AG04450 (cell line): ENCODE measurements around the gene PDE2A. TPM values are rescaled to one million over a fixed set of nuclear protein-coding genes. Genes with fewer than 3 reads are reported as not detected.

Experiments
- CTCF ChIA-PET: fragments of 300-600, 350-600 bp; formaldehyde crosslinking; extraction: SDS; loops from one replicate; lab custom pipeline; 2022; ENCODE audit warnings: antibody characterized with exemption, inconsistent platforms; lab: Charles Lee
- POLR2A ChIA-PET: fragments of 350-600 bp; formaldehyde crosslinking; extraction: SDS; loops from one replicate; lab custom pipeline; 2021; ENCODE audit warnings: antibody characterized with exemption, inconsistent platforms; lab: Yijun Ruan, JAX
- DNase-seq: peaks from one replicate; pipeline ENCODE4 v3.0.0-alpha.2; 2011; ENCODE audit warnings: low read depth, low spot score
- H3K27ac ChIP-seq: one replicate; pipeline ENCODE4 v1.5.1; 2012; ENCODE audit warnings: low read depth, low read length, control low read depth
- H3K27me3 ChIP-seq: one replicate; pipeline ENCODE4 v1.6.0; 2012; ENCODE audit warnings: low read length; ENCODE audit not compliant: control insufficient read depth, insufficient read depth
- H3K4me3 ChIP-seq: 2 replicates; pipeline ENCODE4 v1.5.1; 2011; ENCODE audit warnings: mild to moderate bottlenecking, low read depth, low read length, control low read depth
- H3K9me3 ChIP-seq: 2 replicates; pipeline ENCODE4 v1.5.1; 2012; ENCODE audit warnings: low read length; ENCODE audit not compliant: control insufficient read depth, insufficient read depth
- CTCF ChIP-seq: IDR thresholded peaks from 2 replicates; pipeline ENCODE4 v1.5.1; 2011; ENCODE audit warnings: low read depth, low read length, control low read depth, inconsistent platforms
- polyA plus RNA-seq: library from polyadenylated mRNA; depleted of rRNA; stranded (reverse); fragments of >200 nt; gene quantifications from 2 replicates; pipeline ENCODE4 v1.2.3, GENCODE V29; 2011

PDE2A gene
- polyA plus RNA-seq, 1 experiment: 0.02 TPM

- no peak for DNase-seq
- no peak for TF ChIP-seq CTCF
- CTCF ChIA-PET: interaction anchor here (1.1 kb wide), 1 partner anchor 184 kb away, joined by 3 read pairs; no protein-coding TSS in a partner anchor
- POLR2A ChIA-PET: no interaction called here
- Histone ChIP-seq H3K9me3 (no peaks in the 10 kb centered on the region; the same call in 1 of the 2 replicates), H3K27me3 (peaks cover 75% of the 10 kb centered on the region), H3K27ac (no peak overlapping the region), H3K4me3 (no peak overlapping the region)
These were observed 18.2 kb downstream of the PDE2A start for GRCh38 chr11:72655896-72656464.

GRCh38 chr11:72655014-72655413, 19.2 kb downstream of the PDE2A start:
- H3K27ac ChIP-seq: no peak overlapping the region
- no peak for DNase-seq
- no peak for TF ChIP-seq CTCF
- peaks cover 68% of the 10 kb centered on the region for H3K27me3 ChIP-seq
- no peaks in the 10 kb centered on the region; the same call in 1 of the 2 replicates for H3K9me3 ChIP-seq
- H3K4me3 ChIP-seq: no peak overlapping the region
- POLR2A ChIA-PET: no interaction called here
- CTCF ChIA-PET: interaction anchor here (1.1 kb wide), 1 partner anchor 184 kb away, joined by 3 read pairs; no protein-coding TSS in a partner anchor

- Histone ChIP-seq H3K27me3 (peaks cover 64% of the 10 kb centered on the region), H3K9me3 (no peaks in the 10 kb centered on the region; the same call in 1 of the 2 replicates), H3K4me3 (no peak overlapping the region), H3K27ac (no peak overlapping the region)
- ChIA-PET POLR2A (no interaction called here), CTCF (interaction anchor here (0.5 kb wide), 1 partner anchor 72 kb away, joined by 4 read pairs; no protein-coding TSS in a partner anchor)
- DNase-seq: no peak
- no peak for TF ChIP-seq CTCF
These were observed 20.6 kb downstream of the PDE2A start for GRCh38 chr11:72653649-72654048.

- peaks cover 62% of the 10 kb centered on the region for H3K27me3 ChIP-seq
- ChIA-PET POLR2A (no interaction called here), CTCF (interaction anchor here (0.5 kb wide), 1 partner anchor 72 kb away, joined by 4 read pairs; no protein-coding TSS in a partner anchor)
- DNase-seq: no peak
- H3K4me3 ChIP-seq: no peak overlapping the region
- TF ChIP-seq CTCF: no peak
- no peaks in the 10 kb centered on the region; the same call in 1 of the 2 replicates for H3K9me3 ChIP-seq
- no peak overlapping the region for H3K27ac ChIP-seq
These were observed 21.2 kb downstream of the PDE2A start for GRCh38 chr11:72652873-72653630.

- Histone ChIP-seq H3K27me3 (peaks cover 54% of the 10 kb centered on the region), H3K4me3 (no peak overlapping the region), H3K9me3 (no peaks in the 10 kb centered on the region; the same call in 1 of the 2 replicates), H3K27ac (no peak overlapping the region)
- DNase-seq: no peak
- no peak for TF ChIP-seq CTCF
- ChIA-PET POLR2A (no interaction called here), CTCF (no interaction called here)
These were observed 22.1 kb downstream of the PDE2A start for GRCh38 chr11:72652133-72652532.
